Effector memory CD4-positive, alpha-beta T cell (primary cell): ENCODE measurements around the gene GGT7.
"Not testable (repeated sequence)": the region's sequence is repeated elsewhere in the genome, so short reads cannot be mapped to it uniquely, and the experiment has no call there.

ENCODE experiments used
- DNase-seq, 3 donors: peaks; one replicate each; pipeline ENCODE4 v3.0.0-alpha.2; 2020
- H3K27ac ChIP-seq: 2 replicates; pipeline ENCODE4 v1.7.0; 2013; ENCODE audit warnings: mild to moderate bottlenecking, low read length, moderate library complexity; ENCODE audit not compliant: insufficient read depth, poor library complexity, severe bottlenecking
- H3K27me3 ChIP-seq: replicated peaks from 2 replicates; pipeline ENCODE4 v1.7.0; 2013; ENCODE audit warnings: mild to moderate bottlenecking, low read length; ENCODE audit not compliant: insufficient read depth, control insufficient read depth, poor library complexity, severe bottlenecking
- H3K36me3 ChIP-seq: 2 replicates; pipeline ENCODE4 v1.7.0; 2013; ENCODE audit warnings: mild to moderate bottlenecking, low read length, moderate library complexity; ENCODE audit not compliant: control insufficient read depth, insufficient read depth
- H3K4me1 ChIP-seq: 2 replicates; pipeline ENCODE4 v1.7.0; 2013; ENCODE audit warnings: low read length, mild to moderate bottlenecking; ENCODE audit not compliant: control insufficient read depth, insufficient read depth, poor library complexity, severe bottlenecking
- H3K4me3 ChIP-seq: 2 replicates; pipeline ENCODE4 v1.7.0; 2013; ENCODE audit warnings: low read length, low read depth, mild to moderate bottlenecking; ENCODE audit not compliant: insufficient read depth, poor library complexity, severe bottlenecking
- H3K9me3 ChIP-seq: 2 replicates; pipeline ENCODE4 v1.7.0; 2013; ENCODE audit warnings: mild to moderate bottlenecking, low read length, moderate library complexity; ENCODE audit not compliant: control insufficient read depth

GGT7 gene

DNA sequence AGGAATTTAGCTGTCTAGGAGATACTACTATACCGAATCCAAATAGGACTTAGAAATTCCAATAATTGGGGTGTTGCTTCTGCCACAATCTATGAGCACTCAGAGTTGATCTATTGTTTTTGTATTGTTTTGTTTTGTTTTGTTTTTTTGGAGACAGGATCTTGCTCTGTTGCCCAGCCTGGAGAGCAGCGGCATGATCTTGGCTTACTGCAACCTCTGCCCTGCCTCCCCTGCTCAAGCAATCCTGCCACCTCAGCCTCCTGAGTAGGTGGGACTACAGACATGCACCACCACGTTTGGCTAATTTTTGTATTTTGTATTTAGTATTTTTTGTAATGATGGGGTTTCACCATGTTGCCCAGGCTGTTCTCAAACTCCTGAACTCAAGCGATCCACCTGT, 11.2 kb upstream of the GGT7 start:
- Histone ChIP-seq H3K36me3 (peaks cover 8% of the 10 kb centered on the region), H3K4me3 (no peak overlapping the region), H3K9me3 (no peaks in the 10 kb centered on the region), H3K27me3 (no peaks in the 10 kb centered on the region), H3K27ac (no peak overlapping the region), H3K4me1 (no peaks in the 10 kb centered on the region)
- DNase-seq, result no peak

DNA sequence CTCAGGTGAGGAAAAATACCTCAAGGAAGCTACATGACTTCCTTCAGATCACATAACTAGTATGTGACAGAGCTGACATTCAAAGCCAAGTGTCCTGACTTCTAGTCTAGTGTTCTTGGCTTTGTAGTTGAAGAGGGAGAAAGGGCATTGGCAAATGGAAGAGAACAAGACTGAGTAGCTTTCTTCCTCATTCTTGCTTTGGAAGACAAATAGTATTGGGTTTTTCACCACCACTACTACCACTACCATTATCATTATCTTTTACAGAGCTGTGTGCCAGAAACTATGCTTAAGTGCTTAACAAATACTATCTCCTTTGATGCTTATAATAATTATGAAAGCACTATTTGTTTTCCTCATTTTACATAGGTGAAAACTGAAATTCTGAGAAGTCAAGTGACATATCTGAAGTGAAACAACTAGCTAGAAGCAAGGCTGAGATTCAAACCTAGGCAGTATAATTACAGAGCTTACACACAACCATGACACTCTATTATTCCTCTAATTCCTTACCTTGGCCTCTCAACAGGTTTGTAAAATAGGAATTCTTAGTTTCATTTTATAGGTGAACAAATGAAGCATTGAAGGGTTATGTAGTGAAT, 10.5 kb upstream of the GGT7 start:
- Histone ChIP-seq H3K4me1 (no peaks in the 10 kb centered on the region), H3K36me3 (peaks cover 8% of the 10 kb centered on the region), H3K27ac (no peak overlapping the region), H3K4me3 (no peak overlapping the region), H3K9me3 (no peaks in the 10 kb centered on the region), H3K27me3 (no peaks in the 10 kb centered on the region)
- no peak for DNase-seq

DNA sequence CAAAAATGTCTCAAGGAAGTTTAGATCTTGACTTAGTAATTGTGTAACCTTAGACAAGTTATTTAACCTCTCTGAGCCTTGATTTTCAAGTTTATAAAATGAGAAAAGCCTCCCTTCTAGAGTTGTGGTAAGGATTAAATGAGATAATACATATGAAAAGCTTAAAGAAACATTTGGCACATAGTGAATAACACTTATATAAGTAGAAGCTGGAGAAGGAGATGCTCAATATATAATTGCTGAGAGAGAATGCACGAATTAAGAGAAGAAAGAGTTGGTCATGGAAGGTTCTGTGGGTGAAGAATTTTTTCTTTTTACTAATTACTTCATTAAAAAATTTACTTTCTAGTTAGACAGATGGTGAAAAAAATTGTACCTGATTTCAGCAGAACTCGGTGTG, 9.0 kb upstream of the GGT7 start:
- H3K4me1 ChIP-seq, result no peaks in the 10 kb centered on the region
- DNase-seq, result no peak
- no peaks in the 10 kb centered on the region for H3K9me3 ChIP-seq
- peaks cover 8% of the 10 kb centered on the region for H3K36me3 ChIP-seq
- no peak overlapping the region for H3K4me3 ChIP-seq
- no peaks in the 10 kb centered on the region for H3K27me3 ChIP-seq
- no peak overlapping the region for H3K27ac ChIP-seq

- H3K36me3 ChIP-seq, DNase-seq: not testable (repeated sequence)
These were observed 8.3 kb upstream of the GGT7 start for GRCh38 chr20:34880971-34881370.

DNA sequence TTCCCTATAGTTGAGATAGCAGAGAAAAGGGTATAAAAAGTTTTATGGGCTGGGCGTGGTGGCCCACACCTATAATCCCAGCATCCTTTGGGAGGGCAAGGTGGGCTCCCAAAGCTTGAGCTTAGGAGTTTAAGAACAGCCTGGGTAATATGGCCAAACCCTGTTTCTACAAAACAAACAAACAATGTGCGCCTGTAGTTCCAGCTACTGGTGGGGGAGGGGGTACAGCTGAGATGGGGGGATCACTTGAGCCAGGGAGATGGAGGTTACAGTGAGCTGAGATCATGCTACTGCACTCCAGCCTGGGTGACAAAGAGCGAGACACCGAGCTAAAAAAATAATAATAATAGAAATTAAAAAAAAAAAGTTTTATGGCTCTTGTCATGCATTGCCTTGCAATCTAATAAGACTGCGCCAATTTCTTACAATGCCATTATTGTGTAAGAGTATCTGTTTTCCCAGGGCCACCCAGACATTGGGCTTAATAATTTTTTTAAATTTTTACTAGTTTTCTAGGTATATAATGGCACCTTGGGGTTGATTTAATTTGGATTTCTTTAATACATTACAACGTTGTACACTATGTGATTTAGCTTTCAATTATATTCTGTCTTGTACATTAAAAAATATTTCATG, 7.7 kb upstream of the GGT7 start:
- H3K36me3 ChIP-seq, result peaks cover 8% of the 10 kb centered on the region
- no peaks in the 10 kb centered on the region for H3K9me3 ChIP-seq
- H3K4me3 ChIP-seq, result no peak overlapping the region
- no peaks in the 10 kb centered on the region for H3K27me3 ChIP-seq
- H3K27ac ChIP-seq, result no peak overlapping the region
- peaks cover 6% of the 10 kb centered on the region for H3K4me1 ChIP-seq
- no peak for DNase-seq

More at GRCh38 chr20:34880971-34881370, 8.3 kb upstream of the GGT7 start:
- not testable (repeated sequence) for H3K27me3 ChIP-seq, H3K4me3 ChIP-seq, H3K27ac ChIP-seq, H3K4me1 ChIP-seq, H3K9me3 ChIP-seq

DNA sequence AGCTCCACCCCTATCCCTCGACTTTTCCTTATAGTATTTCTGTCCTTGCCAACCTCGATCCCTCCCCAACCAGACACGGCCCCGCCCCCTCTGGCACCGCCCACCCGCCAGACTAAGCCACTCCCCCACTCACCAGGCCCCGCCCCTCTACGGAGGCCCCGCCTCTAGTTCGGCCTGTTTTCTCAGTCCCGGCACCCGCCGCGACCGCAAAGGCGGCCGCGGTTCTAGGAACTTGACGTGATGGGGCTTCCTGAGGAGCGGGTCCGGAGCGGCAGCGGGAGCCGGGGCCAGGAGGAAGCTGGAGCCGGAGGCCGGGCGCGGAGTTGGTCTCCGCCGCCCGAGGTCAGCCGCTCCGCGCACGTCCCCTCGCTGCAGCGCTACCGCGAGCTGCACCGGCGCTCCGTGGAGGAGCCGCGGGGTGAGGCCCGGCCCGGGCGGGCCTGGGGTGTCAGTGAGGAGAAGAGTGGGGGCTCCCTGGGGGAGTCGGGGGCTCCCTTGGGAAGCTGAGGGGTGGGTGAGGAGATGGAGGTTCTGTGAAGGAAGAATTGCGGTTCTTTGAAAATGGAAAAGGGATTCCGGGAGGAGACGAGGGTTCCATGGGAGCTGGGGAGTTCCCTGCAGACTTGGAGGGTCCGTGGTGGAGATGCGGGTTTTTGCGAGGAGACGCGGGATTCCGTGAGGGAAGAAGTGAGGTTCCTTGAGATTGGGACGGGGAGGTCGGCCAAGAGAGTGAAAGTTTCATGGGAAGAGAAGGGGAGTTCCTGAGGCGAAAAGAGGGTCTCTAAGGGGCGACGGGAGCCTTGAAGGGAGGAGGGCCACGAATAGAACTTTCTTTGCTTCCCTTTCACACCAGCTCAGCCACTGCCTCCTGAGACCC, 4.0 kb upstream of the GGT7 start, which contains the start of gene ACSS2:
Gene ACSS2, plus strand, starts transcription at position 207 of the 877 bp plus-strand sequence. Its CDS starts 34 bp downstream, at position 241.
- H3K9me3 ChIP-seq, result no peaks in the 10 kb centered on the region
- H3K27ac ChIP-seq, result peak within 1 kb of the TSS; percentile 45
- DNase-seq, result peak; percentile 87 to 93 (median 93)
- H3K4me3 ChIP-seq, result peak within 1 kb of the TSS; percentile 66
- H3K27me3 ChIP-seq, result no peaks in the 10 kb centered on the region
- H3K36me3 ChIP-seq, result no peaks in the 10 kb centered on the region
- H3K4me1 ChIP-seq, result peaks cover 21% of the 10 kb centered on the region

GRCh38 chr20:34875642-34876405, 3.2 kb upstream of the GGT7 start:
- Histone ChIP-seq H3K27me3 (no peaks in the 10 kb centered on the region), H3K36me3 (no peaks in the 10 kb centered on the region), H3K27ac (no peak overlapping the region), H3K9me3 (no peaks in the 10 kb centered on the region), H3K4me3 (peak overlapping the region; percentile 66), H3K4me1 (peaks cover 21% of the 10 kb centered on the region)
- DNase-seq, result no peak

- H3K4me3 ChIP-seq, result no peak overlapping the region
- peaks cover 21% of the 10 kb centered on the region for H3K4me1 ChIP-seq
- H3K27me3 ChIP-seq, result no peaks in the 10 kb centered on the region
- DNase-seq, result peak in 1 of 3 donors; percentile 9
- no peaks in the 10 kb centered on the region for H3K9me3 ChIP-seq
- H3K27ac ChIP-seq, result no peak overlapping the region
- no peaks in the 10 kb centered on the region for H3K36me3 ChIP-seq
These were observed 1.5 kb upstream of the GGT7 start for GRCh38 chr20:34874094-34874654.

DNA sequence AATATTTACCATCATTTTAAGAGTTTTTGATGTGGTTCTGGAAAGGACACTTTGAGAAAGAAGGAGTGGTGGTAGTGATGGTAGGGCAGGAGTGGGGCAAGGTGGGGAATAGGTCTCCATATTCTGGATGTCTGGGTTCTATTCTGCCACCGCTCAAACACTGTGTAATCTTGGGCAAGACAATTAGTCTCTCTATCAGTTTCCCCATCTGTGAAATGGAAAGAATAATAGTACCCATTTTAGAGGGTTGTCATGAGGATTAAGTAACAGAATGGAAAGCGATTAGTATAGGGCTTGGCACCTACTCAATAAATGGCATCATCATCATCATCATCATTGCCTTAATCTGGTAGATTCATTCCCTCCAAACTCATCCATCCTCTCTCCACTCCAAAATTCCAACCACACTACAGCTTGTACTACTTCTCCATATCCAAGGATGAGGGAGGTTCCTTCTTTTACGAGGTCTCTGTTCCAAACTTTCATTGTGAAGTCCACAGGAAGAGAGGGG, 982 bp upstream of the GGT7 start:
- Histone ChIP-seq H3K4me3 (no peak overlapping the region), H3K36me3 (no peaks in the 10 kb centered on the region), H3K9me3 (no peaks in the 10 kb centered on the region), H3K27me3 (no peaks in the 10 kb centered on the region), H3K4me1 (peaks cover 21% of the 10 kb centered on the region), H3K27ac (no peak overlapping the region)
- DNase-seq, result no peak
